GM21619 (cell line): ENCODE results near the gene TIMP1.

Experiments used
- ATAC-seq: cut with Tn5 transposase; IDR thresholded peaks from one replicate; pipeline ENCODE4 v1.9.1; 2021; ENCODE audit not compliant: unreplicated experiment

Gene TIMP1

DNA sequence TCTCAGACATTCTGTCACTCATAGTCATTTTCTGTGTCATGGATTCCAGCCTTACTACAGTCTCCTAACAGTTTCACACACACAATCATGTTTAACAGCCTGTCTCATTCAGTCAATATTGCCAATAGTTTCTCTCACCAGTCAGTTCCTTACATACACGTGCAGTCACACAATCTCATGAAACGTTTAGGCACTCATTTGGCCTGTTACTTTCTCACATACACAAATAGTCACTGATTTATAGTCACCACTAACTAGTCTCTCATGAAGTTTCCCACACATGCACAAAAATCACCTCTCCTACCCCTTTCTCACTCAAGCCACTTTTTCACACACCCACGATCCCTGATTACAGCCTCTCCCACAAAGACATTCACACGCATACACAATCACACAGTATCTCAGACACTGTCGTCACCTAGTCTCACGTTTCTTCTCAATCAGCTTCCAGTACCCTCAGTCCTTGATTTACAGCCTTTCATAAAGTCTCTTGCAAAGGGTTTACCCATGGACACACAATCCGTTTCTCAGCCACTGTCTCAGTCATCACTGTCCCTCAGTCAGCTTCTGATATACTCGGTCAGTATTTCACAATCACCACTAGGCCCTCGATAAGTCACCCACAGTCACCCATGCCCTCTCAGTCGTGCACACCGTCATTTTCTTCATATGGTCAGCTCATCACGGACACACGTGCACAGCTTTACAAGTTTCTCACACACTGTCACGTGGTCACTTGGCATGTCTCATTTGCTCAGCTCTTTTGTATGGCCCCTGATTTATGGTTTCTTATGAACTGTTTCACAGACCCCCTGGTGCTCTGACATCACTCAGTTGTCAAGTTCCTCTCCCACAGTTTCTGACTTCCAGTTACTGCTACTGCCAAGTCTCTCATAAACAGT lies 51.7 kb downstream of the TIMP1 start:
- ATAC-seq: no peak

DNA sequence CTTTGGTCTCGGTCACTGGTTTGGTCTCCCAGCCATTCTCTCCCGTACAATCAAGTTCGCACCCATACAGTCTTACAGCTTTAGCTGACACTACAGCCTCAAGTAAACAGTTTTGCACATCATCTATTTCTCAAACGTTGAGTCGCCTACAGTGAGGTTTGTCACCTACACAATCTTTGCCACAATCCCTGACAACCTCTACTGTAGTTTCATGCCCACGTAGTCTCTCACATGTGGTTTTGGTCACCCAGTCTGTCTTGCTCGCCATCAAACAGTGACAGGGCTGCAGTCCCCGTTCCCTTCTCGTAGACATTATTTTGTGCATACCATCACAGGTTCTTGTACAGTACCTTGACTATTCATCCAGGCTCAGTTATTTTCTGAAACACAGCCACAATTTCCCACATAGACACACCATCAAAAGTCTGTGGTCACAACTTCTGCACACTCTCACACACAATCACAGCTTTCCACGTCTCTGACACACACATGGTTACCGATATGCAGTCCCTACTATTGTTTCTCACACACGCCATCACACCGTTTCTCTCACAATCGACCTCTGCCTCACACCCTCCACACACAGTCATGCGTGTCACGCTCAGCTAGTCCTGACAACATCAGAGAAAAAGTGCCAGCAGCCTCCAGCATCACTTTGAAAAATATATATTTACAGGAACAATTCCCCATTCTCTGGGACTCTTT lies 52.8 kb downstream of the TIMP1 start:
- no peak for ATAC-seq
